DMS79 treated with DMSO at 0.1 percent for 48 hours (cell line): ENCODE measurements around the gene UBXN1.
"Not testable (repeated sequence)": the region's sequence is repeated elsewhere in the genome, so short reads cannot be mapped to it uniquely, and the experiment has no call there.

Experiments used
- DNase-seq: peaks from one replicate; lab custom pipeline; 2025; lab: John Stamatoyannopoulos, UW

UBXN1 gene

GRCh38 chr11:62671608-62672389 lies 7.1 kb downstream of the UBXN1 start, which contains the start of the genes LBHD1 and UQCC3:
Gene LBHD1 (minus strand): TSS chr11:62672267. CDS start chr11:62670031, 2,236 bp downstream.
Gene UQCC3 (plus strand): TSS chr11:62671673. CDS start chr11:62671746, 73 bp downstream.
- DNase-seq = peak; percentile 95

GRCh38 chr11:62671236-62671607 lies 7.7 kb downstream of the UBXN1 start:
- no peak for DNase-seq

GRCh38 chr11:62669420-62670161 lies 9.3 kb downstream of the UBXN1 start:
- no peak for DNase-seq

- DNase-seq = no peak
These were observed 11.4 kb downstream of the UBXN1 start for GRCh38 chr11:62667460-62667859.

- no peak for DNase-seq
These were observed 12.5 kb downstream of the UBXN1 start for GRCh38 chr11:62666259-62666926.

GRCh38 chr11:62665599-62666258 lies 13.1 kb downstream of the UBXN1 start:
- DNase-seq = no peak

- peak; percentile 92 for DNase-seq
These were observed 13.7 kb downstream of the UBXN1 start, which contains the start of the genes C11orf98 and CSKMT for GRCh38 chr11:62665075-62665598. Gene C11orf98 (minus strand): TSS chr11:62665210. CDS start chr11:62665169, 41 bp downstream. Gene CSKMT (plus strand): TSS chr11:62665312. CDS start chr11:62665880, 568 bp downstream.

- DNase-seq = peak; percentile 73
These were observed 14.3 kb downstream of the UBXN1 start for GRCh38 chr11:62664405-62665074.

GRCh38 chr11:62656796-62657429 lies 22.0 kb downstream of the UBXN1 start:
- DNase-seq = no peak

GRCh38 chr11:62654297-62654696 lies 24.6 kb downstream of the UBXN1 start:
- no peak for DNase-seq

- no peak for DNase-seq
These were observed 26.5 kb downstream of the UBXN1 start for GRCh38 chr11:62652161-62653006.

- DNase-seq = not testable (repeated sequence)
These were observed 28.6 kb downstream of the UBXN1 start for GRCh38 chr11:62650283-62650682.

GRCh38 chr11:62649486-62649885 lies 29.4 kb downstream of the UBXN1 start:
- DNase-seq = no peak

GRCh38 chr11:62648967-62649364 lies 29.9 kb downstream of the UBXN1 start:
- no peak for DNase-seq

- DNase-seq = no peak
These were observed 30.5 kb downstream of the UBXN1 start for GRCh38 chr11:62648185-62648966.

- DNase-seq = no peak
These were observed 31.3 kb downstream of the UBXN1 start for GRCh38 chr11:62647609-62648005.

GRCh38 chr11:62646825-62647608 lies 31.9 kb downstream of the UBXN1 start:
- DNase-seq = no peak
